Astrocyte of the cerebellum (primary cell): ENCODE data around the gene SPAG9.

Experiments
- DNase-seq: peaks from one replicate; pipeline ENCODE4 v3.0.0-alpha.2; 2011; ENCODE audit warnings: low read depth
- H3K4me3 ChIP-seq: 2 replicates; pipeline ENCODE4 v1.5.1; 2011; ENCODE audit warnings: mild to moderate bottlenecking, low read depth, low read length, moderate library complexity
- CTCF ChIP-seq: IDR thresholded peaks from 2 replicates; pipeline ENCODE4 v1.5.1; 2012; ENCODE audit warnings: low read length, low read depth, moderate library complexity, mild to moderate bottlenecking; ENCODE audit errors: missing control alignments
- in situ Hi-C: cut with HindIII; loops from 2 replicates; pipeline ENCODE4 v1.10.0; 2017; ENCODE audit warnings: low sequenced_read_pairs

SPAG9 gene

GRCh38 chr17:50967795-50968194, 152.9 kb downstream of the SPAG9 start:
- in situ Hi-C loops = no loop called here
- peak; percentile 29 for DNase-seq
- no peak overlapping the region for H3K4me3 ChIP-seq
- no peak for TF ChIP-seq CTCF

GRCh38 chr17:50966163-50966666, 154.5 kb downstream of the SPAG9 start:
- in situ Hi-C loops = no loop called here
- H3K4me3 ChIP-seq = no peak overlapping the region
- DNase-seq = no peak
- no peak for TF ChIP-seq CTCF

GRCh38 chr17:50963139-50963538, 157.5 kb downstream of the SPAG9 start:
- DNase-seq = peak; percentile 35
- no peak for TF ChIP-seq CTCF
- in situ Hi-C loops = no loop called here
- H3K4me3 ChIP-seq = no peak overlapping the region

- H3K4me3 ChIP-seq = no peak overlapping the region
- no peak for TF ChIP-seq CTCF
- no peak for DNase-seq
- in situ Hi-C loops = no loop called here
These were observed 159.1 kb downstream of the SPAG9 start for GRCh38 chr17:50961282-50962220.

GRCh38 chr17:50959341-50959740, 161.3 kb downstream of the SPAG9 start:
- DNase-seq = no peak
- no peak overlapping the region for H3K4me3 ChIP-seq
- in situ Hi-C loops = no loop called here
- TF ChIP-seq CTCF = no peak

GRCh38 chr17:50957600-50958575, 162.8 kb downstream of the SPAG9 start:
- no peak overlapping the region for H3K4me3 ChIP-seq
- no peak for DNase-seq
- in situ Hi-C loops = no loop called here
- no peak for TF ChIP-seq CTCF
